HG03135 (cell line): Measurements from ENCODE around the gene CPA4.

Experiments used
- ATAC-seq: cut with Tn5 transposase; IDR thresholded peaks from one replicate; pipeline ENCODE4 v1.9.1; 2021; ENCODE audit warnings: mild to moderate bottlenecking, moderate library complexity; ENCODE audit not compliant: unreplicated experiment

The CPA4 gene

DNA sequence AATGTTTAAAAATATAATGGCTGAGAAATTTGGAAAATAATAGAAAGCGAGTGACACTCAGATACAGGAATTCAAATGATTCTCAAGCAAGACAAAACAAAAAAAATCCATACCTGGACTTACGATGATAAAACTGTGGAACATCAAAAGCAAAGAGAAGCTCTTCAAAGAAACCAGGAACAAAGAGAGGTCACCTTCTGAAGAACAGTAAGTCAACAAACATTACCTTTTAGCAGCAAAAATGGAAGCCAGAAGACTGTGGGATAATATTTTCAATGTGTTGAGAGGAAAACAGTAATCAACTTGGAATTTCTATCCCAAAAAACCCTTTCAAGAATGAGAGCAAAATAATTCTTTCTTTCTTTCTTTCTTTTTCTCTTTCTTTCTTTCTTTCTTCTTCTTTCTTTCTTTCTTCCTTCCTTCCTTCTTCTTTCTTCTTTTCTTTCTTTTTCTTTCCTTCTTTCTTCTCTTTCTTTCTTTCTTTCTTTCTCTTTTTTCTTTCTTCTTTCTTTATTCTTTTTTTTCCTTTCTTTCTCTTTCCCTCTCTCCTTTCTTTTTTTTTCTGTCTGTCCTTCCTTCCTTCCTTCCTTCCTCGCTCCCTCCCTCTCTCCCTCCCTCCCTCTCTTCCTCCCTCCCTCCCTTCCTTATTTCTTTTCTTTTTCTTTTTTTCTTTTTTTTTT, 49.9 kb downstream of the CPA4 start:
- no peak for ATAC-seq

DNA sequence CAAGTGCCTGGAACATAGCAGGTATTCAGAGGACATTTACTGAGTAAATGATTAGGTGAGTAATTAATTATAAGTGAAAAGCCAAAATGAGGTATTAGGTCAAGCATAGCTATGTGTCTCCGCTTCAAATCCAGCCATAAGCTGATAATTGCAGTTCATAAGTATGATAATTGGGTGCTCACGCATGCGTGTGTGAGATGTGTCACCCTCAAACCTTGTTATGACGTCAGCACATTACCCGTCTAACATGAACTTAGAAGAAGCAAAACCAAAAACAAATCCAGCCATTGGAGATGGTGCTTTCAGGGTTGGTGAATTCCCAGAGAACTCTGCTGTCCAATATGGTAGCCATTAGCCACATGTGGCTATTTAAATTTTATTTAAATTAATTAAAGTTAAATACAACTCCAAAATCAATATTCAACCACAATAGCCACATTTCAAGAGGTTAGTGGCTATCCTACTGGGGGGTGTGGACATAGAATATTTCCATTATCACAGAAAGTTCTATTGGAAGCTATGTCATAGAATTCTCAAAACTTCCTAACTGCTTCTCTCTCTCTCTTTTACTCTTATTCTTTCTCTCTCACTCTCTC, 51.4 kb downstream of the CPA4 start, which contains the start of gene CPA5:
TSS of gene CPA5 (plus strand) at position 546 of the 596 bp plus-strand sequence. CDS start 1,670 bp downstream, outside the sequence.
- no peak for ATAC-seq

DNA sequence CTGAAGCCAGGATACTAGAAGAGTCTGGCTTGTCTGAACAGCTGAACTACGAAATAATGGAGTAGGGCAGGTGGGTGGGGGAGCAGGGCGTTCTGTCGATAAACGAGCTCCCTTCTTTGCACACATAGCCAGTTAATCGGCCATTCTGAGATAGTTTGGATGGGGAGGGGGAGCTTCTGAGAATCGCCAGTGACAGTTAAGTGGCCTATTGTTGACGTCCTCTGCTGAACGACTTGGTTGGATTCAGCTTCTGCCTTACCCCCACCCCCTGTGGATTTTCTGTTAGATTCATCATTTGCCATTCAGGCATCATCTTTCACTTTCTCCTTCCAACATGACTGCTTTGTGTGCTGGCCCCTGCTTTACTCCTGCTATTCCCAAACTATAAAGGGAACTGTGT, 52.2 kb downstream of the CPA4 start:
- ATAC-seq = no peak

DNA sequence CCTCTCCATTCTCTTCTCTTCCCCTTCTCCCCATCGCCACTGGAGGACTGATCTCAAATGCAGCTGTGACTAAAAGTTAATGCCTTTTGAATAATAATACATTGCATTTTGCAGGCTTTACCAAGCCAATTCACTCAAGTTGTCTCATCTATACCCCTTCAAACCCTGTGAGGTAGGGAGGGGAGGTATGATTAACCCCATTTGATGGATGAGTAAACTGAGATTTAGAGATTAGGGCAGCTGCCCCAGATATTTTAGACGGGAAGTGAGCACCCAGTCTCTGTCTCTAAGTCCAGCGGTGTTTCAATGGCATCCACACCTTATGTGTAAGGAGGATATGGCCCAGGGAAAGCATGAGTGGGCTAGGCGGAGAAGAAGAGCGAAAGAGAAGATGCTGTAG, 52.8 kb downstream of the CPA4 start:
- no peak for ATAC-seq

DNA sequence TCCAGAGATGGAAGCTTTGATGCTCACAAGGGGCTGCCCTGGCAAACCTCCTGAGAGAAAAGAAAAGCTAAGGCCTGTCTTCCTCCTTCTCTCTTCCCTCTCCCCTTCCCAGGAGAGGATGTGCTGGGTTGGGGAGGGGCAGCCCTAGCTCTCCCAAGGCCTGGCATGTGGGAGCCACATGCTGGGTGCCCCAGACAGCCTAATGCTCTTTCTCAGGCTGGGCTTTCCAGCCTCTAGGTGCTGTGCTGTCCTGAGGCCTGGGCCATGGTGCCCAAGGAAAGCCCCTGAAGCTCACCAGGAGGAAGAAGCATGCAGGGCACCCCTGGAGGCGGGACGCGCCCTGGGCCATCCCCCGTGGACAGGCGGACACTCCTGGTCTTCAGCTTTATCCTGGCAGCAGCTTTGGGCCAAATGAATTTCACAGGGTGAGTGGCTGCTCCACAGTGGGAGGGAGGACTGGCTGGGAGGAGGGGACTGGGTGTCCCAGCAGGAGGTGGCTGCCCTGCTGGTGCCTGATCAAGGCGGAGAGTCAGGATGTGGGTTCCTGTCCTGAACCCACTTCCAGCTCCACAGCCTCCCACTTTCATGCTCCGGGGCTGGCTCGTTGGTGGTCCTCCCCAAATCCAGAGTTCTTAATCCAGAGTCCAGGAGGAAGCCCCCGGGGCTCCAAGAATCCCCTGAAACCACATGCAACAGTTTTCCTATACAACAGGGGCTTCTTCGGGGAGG, 53.4 kb downstream of the CPA4 start:
- ATAC-seq = no peak

DNA sequence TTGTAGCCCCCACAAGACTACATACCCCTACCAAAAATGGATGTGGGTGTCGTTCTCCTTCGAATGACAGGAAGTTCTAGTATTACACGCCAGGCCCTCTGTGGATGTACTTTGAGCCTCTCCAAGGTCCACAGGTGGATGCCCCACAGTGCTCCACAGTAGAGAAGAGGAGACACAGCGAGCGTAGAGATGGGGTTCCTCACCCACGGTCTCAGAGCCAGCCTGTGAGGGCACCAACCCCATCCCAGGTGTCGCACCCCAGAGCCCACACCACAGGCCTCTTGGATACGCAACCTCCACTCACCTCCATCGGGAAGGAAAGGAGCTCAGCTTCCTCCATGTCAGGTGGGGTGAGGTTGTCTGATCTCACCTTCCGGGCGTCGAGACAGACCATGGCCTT, 54.0 kb downstream of the CPA4 start:
- no peak for ATAC-seq

DNA sequence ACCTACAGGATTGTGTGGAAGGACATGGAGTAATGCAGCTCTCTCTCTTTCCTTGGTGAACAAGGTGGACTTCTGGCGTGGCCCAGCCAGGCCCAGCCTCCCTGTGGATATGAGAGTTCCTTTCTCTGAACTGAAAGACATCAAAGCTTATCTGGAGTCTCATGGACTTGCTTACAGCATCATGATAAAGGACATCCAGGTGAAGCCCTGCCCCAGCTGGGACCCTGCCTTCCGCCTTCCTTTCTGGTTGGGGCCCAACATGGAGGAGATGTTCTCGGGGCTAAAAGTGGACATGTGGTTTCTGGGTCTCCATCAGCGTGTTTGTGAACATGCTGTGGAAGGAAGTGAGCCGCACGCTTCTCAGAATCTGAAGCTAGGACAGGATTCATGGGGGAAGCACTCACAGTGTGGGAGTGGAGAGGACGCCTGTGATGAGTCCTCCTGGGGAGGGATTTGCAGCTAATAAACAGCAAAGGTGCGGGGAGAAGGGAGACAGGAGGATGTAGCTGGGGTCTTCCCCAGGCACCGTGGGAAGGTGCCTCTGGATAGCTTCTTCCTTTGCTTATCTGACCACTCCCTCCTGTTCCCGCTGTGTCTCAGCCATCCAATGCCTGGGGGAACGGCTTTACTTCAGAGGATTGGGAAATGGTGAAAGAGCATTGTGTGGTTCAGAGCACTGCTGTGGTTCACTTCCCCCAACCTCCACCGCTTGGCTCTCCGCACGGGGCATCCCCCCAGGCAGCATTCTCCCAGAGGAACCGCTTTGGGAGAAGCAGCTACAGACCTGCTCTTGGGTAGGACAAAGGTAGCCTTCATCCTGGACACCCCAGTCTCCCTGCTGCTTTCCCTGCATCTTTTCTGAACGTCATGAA, 57.2 kb downstream of the CPA4 start:
- no peak for ATAC-seq

DNA sequence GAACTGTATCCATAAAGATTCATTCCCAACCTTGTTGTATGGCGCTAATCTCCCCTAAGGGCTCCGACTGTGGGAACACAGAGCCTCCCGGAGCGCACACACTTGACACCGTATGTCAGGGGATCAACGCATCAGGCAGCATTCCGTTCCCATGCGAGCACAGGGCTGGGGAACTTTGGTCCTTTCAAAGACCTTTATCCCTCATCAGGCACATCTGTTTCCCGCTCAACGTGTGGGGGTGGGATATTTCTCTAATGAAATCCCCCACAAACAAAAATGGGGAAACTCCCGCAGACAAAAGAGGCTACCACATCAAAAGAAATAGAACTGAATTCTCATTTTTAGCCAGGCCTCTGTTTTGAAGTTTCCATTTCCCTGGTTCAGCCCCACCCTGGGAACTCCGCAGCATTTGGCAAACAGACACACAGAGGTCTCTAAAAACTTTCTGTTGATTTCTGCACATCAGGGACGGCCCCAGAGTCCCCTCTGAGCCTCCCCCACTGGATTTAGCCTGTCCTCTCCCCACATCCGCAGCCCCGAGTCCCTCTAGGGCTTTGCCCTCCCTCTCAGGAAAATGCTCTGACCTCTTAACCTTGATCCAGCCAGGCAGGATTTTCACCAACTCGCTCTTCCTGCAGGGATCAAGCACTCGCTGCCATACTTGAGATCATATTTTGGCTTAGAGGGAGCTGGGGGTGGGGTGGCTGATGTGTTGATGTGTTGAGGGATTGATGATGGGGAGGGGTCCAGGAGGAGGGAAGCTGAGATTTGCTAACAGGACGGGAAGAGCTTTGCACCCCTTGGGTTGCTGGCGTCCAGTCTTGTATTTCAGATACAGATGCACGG, 58.2 kb downstream of the CPA4 start:
- ATAC-seq = no peak

DNA sequence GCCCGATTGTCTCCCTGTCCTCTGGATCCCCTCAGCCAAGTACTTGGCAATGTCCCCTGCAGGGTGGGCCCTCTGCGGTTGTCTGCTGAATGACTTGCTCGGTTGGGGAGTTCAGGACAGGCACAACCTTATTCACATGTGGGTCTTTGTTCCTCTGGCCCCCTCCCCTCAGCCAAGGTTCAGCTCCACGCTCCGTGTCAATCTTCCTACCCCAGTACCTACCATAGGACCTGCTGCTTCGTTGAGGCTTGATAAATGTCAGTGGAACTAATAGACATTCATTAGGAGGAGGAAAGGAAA, 58.8 kb downstream of the CPA4 start:
- no peak for ATAC-seq

DNA sequence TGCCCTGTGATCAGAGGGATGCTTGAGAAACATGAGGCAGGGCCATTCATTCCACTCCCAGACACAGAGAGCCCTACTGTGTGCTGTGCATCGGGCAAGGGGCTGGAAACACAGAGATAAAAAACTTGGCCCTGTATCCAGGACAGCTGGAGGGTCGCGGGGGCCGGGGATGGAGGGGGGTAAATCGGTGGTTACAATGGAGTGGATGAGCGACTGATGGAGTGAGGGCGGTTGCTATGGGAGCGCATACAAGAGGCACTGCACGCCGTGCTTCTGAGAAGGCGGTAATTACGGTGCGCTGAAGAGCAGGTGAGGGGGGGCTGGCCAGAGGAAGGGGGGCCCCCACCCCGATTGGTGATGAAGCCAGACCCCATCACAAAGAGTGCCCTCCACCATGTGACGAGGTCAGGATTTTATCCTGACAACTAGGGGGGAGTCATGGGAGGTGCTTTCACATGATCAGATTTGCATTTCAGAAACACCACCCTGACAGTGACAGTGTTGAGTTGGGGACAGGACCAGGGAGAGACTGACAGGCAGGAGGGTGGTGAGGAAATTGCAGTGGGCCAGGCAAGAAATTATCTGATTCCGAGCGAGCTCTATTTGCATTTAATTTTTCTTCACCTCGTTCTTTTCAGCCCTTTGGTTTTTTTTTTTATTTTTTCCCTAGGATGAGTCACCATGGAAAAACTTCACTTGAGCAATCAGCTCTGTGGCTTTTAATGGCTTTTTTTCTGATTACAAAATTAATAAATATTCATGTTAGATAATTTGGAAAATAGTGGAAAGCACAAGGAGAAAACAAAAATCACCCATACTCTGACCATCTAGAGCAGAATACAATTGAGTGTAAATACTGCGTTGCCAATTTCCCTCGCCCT, 59.5 kb downstream of the CPA4 start:
- ATAC-seq = no peak

DNA sequence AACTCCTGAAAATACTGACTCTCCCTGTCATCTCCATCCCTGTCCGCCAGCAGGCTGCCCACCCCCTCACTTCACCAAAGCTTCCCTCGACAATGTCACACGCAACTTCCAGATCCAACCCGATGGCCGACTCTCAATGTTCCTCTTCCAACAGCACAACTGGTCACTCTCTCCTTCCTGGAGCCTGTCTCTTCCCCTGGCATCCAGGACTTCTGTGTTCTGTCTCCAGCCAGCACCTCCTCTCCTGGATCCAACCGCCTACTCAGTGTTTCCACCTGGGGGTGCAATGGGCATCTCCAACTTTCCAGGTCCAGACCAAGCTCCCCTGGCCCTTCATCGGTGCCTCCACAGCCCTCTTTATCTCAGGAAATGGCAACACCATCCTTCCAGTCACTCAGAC, 60.2 kb downstream of the CPA4 start:
- ATAC-seq = no peak

DNA sequence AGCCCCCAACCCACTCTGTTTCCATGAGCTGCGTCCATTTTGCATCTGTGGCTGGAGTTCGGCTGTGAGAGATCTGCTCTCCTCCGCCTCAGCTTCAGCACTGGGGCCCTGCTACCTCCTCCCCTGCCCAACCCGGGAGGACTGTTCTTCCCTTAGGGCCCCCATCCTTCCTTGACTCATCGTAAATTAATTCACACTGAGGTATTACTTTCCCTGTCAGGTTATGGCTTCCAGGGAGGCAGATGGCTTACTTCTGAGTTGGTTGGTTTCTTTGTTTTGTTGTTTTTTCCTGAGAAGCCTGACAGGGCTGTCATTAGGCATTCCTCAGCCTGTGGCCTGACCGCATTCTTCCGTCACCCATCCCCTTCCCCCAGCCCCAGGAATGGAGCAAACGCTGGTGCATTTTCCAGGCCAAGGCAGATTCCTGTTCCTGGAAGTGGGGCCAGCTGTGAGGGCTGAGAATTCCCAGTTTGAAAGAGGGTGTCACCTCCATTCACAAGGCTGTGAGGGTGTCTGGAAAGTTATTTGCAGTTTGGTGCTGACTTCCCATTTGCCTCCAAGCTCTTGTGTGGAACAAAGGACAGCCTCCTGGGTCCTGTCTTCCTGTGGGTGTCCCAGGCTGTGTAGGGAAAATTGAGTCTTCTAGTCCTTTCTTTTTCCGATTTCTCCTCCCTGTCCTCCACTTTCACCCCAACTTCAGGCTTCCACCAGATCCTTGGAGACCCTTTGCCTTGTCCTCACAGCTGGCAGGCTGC, 63.3 kb downstream of the CPA4 start:
- ATAC-seq = no peak

DNA sequence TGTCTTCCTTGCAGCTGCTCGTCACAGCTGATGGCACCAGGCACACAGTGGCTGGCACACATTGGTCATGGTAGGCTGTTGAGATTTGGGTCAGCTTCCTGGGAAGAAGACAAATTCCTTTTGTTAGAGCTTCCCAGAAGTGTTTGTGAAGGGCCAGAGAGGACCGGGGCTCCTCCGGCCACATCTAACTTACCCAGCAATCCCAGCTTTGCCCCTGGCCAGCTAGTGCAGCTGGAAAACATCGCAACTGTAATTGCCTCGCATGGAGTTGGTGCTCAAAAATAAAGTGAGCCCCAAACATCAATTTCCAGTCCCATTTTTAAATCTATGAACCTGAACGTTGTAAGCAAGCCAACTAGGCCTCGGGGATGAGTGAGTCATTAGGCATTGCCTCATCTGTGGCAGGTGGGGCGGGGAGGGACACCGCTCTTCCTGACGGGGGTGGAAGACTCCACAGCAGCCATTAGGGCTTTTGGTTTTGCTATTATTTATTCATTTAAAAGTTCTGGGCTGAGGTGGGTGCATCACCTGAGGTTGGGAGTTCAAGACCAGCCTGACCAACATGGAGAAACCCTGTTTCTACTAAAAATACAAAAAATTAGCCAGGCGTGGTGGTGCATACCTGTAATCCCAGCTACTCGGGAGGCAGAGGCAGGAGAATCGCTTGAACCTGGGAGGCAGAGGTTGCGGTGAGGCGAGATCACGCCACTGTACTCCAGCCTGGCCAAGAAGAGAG, 64.1 kb downstream of the CPA4 start:
- ATAC-seq = no peak

DNA sequence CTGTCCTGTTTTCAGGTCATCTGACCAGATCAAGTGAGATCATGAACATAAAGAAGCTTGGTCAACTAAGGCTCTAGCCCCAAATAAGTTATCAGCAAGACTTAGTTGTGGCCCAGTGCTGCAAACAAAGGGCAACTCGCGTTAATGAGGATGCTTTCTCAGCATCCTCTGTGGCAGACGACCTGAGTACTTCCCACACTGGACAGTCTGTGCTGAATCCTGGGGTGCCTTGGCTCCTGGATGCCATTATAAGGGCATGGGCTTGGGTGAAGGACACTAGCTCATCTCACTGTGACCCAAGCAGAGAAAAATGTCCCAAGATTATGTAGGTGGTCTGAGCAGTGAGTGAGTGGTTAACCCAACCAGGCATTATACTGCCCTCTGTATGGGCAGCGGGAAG, 65.5 kb downstream of the CPA4 start:
- ATAC-seq = no peak

DNA sequence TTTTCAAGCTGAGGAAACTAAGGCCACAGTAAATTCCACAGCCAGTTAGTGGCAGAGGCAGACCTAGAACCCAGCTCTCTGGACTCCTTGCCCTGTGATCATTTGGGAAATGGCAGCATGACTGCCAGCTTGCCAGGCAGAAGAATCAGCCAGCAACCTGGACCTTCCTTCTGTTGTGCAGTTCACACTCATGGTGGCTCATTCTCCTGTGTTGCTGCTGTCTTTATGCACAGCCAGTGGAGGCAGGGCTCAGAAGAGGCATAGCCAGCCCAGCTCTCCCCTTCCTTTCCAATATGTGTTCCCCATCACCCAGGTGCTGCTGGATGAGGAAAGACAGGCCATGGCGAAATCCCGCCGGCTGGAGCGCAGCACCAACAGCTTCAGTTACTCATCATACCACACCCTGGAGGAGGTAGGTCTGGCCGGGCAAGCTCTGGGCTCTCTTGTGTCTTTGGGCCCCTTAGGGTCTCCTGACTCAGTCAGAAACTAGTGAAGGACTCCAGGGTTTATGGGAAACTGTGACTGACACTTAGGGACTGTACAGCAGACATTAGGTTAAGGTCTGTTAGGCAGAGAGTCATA, 66.4 kb downstream of the CPA4 start:
- no peak for ATAC-seq

DNA sequence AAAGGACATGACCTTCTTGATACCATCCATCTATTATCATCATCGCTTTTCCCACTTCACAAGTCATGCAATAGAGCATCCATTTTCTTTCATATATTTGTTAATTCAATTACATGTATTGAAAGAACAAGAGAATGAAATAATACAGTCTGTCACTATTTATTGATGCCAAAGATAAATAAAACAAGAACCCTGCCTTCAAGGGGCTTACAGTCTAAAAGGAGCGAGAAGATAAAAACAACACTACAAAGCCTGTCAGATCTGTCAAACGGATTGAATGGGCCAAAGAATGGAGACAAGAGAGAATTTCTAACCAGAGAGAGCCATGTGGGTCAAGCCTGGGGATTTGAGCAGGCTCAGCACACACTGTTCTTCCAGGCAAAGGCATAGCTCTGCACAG, 67.6 kb downstream of the CPA4 start:
- ATAC-seq = no peak

DNA sequence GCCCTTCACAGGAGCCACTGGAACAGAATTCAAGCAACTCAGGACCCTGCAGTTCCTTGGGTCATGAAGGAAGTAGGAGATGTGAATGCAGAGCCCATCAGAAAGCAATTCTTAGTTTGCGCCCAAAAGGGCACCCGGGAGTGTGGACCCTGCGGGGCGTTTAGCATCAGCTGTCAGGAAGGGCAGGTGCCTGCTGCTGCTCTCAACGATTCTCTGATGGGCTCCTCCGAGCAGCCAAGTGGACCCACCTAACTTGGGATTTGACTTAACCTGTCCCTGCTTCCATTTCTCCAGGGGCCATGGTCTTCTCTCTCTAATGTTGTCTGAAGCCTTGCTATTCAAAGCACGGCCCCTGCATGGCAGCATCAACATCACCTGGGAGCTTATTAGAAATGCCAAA, 68.7 kb downstream of the CPA4 start:
- ATAC-seq = no peak
